ENCODE data around the gene GPA33.

GPA33 gene

GRCh38 chr1:167093846-167094516 lies 3.8 kb upstream of the GPA33 start, which contains the start of gene STYXL2:
STYXL2 (plus strand) TSS chr1:167094075; CDS start chr1:167094850, 775 bp downstream.
- no peak within 1 kb of the TSS for H3K4me3 ChIP-seq
- no peak within 1 kb of the TSS for H3K27ac ChIP-seq

GRCh38 chr1:167092653-167093052 lies 2.5 kb upstream of the GPA33 start:
- Histone ChIP-seq H3K4me3 (no peak overlapping the region), H3K27ac (no peak overlapping the region)

- H3K27ac ChIP-seq: peak overlapping the region in 8 of 21 experiments; percentile 11 to 79 (median 62)
These were observed 251 bp downstream of the GPA33 start for GRCh38 chr1:167089939-167090313.

GRCh38 chr1:167088746-167089417 lies 1.3 kb downstream of the GPA33 start:
- Histone ChIP-seq H3K27ac (no peak overlapping the region), H3K4me3 (no peak overlapping the region)

More at GRCh38 chr1:167089939-167090313, 251 bp downstream of the GPA33 start:
- no peak overlapping the region for H3K4me3 ChIP-seq

GRCh38 chr1:167086768-167087167 lies 3.4 kb downstream of the GPA33 start:
- no peak overlapping the region for H3K27ac ChIP-seq
- H3K4me3 ChIP-seq: no peak overlapping the region

DNA sequence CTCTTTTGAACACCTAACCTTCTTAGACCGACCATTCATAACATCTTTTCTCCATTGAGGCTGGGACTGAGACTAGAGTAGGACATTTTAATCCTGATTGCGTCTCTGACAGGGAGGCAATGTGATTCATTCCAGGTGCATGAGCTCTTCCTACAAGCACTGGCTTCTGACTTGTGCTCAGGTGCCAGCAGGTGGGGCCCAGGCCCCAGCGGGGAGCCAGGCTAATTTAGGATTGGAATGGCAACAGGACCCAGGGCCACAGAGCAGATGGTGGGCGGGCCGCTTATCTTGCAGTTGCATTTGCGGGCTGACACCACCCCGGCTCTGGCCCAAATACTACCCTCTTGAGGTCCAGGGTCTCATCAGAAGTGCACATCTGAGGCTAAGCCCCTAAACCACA lies 4.1 kb downstream of the GPA33 start:
- Histone ChIP-seq H3K27ac (no peak overlapping the region), H3K4me3 (no peak overlapping the region)

DNA sequence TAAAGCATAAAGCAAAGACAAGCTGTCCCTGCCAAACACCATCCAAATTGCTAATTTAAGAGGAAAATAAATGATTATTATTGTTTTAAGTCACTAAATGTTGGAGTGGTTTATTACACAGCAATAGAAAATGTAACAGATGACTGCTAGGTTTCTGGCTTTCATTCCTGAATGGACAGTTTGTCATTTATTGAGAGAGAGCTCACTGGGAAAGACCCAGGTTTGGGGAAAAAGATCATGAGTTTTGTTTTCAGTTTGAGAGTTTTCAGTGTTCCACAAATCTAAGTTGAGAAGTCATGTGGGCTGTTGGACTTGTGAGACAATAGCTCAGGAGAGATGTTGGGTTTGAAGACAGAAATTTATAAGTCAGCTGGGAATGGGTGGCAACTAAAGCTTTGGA lies 5.4 kb downstream of the GPA33 start:
- no peak overlapping the region for H3K4me3 ChIP-seq
- H3K27ac ChIP-seq: no peak overlapping the region

DNA sequence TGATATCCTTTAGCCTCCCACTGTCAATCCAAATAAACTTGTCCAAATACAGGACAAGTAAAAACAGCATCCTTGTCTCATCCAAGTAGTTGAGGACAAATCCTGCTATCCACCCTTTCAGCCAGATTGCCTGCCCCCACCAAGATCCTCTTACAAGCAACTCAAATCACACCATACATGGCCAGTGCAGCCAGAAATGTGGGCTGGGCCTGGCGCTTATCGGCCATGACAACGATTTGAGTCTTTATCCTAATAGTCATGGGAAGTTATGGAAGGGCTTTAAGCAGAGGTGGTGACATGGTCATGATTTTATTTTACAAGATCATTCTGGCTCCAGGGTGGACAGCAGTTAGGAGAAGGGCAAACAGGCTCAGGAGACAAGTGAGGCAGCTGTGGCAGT lies 6.3 kb downstream of the GPA33 start:
- Histone ChIP-seq H3K4me3 (no peak overlapping the region), H3K27ac (no peak overlapping the region)

DNA sequence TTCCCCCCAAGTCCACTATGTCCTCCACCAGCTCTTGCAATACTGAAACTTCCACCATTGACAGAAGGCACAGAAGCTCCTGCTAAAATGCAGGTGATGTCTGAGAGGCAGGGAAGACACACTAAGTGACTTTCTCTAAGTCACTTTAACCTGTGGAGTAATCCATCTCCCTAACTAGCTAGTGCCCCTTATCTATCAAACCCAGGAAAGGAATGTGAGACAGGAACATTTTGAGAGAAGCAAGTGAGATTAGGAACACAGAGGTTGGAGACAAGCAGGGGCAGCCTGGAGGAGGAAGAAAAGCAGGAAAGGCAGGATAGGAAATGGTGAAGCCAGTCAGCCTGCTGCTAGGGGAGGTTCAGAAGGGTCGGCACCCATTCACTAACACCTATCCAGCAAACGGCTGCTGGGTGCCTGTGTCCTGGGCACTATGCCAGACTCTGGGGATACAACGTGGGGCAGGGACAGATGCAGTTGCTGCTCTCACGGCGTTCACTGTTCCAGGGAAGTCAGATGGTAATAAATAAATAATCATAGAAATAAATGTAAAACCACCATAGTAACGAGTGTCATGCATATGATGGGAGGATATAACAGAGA lies 7.0 kb downstream of the GPA33 start:
- Histone ChIP-seq H3K27ac (no peak overlapping the region), H3K4me3 (no peak overlapping the region)

DNA sequence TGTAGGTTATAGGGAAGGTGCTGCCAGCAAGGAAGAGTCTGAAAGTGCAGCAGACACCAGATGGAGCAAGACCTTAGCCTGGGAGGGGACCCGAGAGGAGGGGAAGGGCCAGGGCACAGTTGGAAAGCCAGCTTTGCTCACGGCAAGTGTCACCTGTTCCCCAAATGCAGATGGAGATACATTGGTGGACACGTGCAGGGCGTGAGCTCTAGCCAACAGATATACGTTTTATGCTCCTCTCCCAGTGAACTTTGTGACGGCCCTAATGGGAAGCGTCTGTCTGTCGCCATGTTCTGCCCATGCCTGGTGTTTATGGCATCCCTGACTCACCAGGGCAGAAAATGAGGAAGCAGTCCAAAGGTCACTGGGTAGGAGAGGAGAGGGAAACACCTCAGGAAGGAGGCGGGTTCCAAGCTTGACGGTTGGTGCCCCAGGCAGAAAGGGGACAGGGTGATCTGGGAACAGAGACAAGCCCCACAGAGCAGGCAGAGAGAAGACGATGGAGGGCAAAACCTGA lies 7.6 kb downstream of the GPA33 start:
- H3K27ac ChIP-seq: no peak overlapping the region
- no peak overlapping the region for H3K4me3 ChIP-seq

- Histone ChIP-seq H3K4me3 (no peak overlapping the region), H3K27ac (no peak overlapping the region)
These were observed 8.5 kb downstream of the GPA33 start for GRCh38 chr1:167081594-167082156.

DNA sequence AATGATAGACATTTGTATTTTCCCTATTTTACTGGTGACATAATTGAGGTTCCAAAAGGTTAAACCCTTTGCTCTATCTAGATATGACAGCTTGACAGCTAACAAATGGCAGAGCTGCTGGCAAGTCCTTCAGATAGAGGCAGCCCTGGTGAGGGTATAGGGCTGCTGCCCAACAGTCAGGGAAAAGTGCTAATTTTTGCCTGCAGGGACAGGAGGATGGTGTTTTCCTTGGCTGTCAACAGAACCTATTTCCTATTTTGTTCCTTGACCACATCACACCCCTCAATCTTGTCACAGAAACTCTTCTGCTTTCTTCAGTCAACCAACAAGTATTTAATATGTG lies 12.3 kb downstream of the GPA33 start:
- no peak overlapping the region for H3K27ac ChIP-seq
- H3K4me3 ChIP-seq: no peak overlapping the region

DNA sequence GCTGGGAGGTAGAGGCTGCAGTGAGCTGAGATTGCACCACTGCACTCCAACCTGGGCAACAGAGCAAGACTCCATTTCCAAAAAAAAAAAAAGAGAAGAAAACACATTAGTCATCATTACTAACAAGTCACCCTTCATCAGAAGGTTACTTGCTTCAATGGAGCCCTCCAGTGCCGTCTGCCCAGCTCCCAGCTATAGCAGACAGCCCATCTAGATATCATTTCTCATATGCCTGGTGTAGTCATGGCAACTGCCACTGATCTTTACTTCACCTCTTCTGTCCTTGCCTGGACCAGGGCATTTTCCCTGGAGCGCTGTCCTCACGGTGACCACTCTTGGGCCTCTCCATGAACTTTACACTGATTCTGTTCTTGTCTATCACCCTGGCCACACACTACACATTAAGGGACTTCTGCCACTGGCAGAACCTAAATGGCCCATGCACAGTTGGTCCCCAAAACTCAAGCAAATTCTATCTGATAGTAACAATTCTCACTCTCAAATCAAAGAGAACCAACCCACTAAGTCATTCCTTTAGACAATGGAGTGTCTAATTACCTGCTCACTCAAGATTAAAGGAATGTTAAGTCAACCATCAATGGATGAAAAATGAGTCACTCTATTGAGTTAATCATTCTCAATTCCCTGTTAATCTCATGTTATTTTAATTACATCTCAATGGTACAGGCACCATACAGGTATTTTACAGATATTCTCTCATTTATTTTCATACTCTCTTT lies 12.9 kb downstream of the GPA33 start:
- no peak overlapping the region for H3K27ac ChIP-seq
- H3K4me3 ChIP-seq: no peak overlapping the region

GRCh38 chr1:167076136-167076710 lies 14.0 kb downstream of the GPA33 start:
- H3K4me3 ChIP-seq: no peak overlapping the region

DNA sequence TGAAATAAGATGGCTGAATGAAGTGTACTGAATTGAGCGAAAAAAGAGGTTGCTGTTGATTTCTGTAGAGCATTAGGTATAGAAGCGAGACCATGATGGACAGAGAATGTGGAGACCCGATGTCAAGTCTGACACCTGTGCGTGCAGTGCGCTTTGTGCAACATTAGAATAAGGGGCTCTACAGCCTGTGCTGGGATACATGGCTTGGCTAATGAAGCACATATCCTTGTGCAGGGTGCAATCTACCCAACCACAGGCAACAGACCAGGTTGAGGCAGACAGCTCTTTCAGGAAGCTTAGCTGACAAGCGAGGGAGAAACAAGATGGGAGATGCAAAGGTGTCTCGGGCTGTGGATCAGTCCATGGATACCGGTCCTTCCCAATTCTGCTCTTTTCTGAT lies 18.9 kb downstream of the GPA33 start:
- Histone ChIP-seq H3K27ac (no peak overlapping the region), H3K4me3 (no peak overlapping the region)

More at GRCh38 chr1:167076136-167076710, 14.0 kb downstream of the GPA33 start:
- no peak overlapping the region for H3K27ac ChIP-seq

DNA sequence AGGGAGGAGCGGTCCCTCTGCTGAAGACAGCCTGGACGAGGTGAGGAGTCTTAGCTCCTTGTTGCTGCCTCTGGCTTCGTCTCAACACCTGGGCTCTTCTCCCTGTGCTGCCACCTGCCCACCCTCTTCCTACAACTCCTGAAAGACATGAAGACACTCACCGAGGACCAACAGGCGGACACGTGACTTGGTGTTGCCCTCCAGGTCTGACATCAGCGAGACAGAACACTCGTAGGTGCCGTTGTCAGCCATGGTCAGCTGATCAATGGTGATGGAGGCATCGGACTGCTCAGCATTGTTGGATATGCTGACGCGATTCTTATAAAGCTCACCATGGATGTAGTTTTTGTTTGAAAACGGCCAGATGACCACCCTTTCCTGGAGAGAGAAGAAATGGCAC lies 21.4 kb downstream of the GPA33 start:
- Histone ChIP-seq H3K4me3 (no peak overlapping the region), H3K27ac (no peak overlapping the region)

DNA sequence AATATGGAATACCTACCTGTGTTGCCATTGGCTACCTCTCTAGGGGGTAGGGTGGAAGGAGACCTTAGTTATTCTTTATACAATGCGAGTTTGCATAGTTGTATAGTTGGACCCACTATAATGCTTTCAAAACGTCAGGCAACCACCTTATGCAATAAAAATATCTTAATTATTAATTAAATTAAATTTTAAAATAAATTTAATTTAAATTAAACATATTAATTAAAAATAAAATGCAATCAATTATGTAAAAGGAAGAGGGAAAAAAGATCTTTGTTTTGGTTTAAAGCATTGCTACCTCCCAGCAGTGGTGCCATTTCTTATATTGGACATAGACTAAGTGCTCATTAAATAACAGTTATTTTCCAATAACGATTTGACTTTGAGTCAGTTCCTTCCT lies 22.3 kb downstream of the GPA33 start:
- Histone ChIP-seq H3K4me3 (no peak overlapping the region), H3K27ac (no peak overlapping the region)

- no peak overlapping the region for H3K4me3 ChIP-seq
These were observed 23.6 kb downstream of the GPA33 start for GRCh38 chr1:167066333-167067122.

DNA sequence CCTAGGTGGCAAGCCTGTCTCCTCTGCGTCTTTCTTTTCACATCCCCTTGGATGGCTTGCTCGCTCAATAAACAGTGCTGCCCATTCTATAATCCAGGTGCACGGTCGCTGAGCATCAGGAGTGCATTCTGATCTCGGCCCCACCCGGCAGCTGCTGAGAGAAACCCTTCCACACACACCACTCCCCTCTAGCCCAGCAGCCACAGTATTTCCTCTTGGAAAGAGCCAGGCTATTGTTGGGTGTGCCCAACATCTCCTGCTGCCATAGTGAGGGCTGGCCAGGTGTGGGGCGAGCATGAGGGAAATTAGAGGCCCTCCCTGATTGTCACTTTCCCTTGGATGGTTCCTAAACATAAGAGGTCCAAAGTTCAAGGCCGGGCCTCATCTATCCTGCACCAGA lies 24.7 kb downstream of the GPA33 start:
- no peak overlapping the region for H3K27ac ChIP-seq

More at GRCh38 chr1:167066333-167067122, 23.6 kb downstream of the GPA33 start:
- peak overlapping the region in 1 of 21 experiments; percentile 38 for H3K27ac ChIP-seq

More for the DNA sequence above, 24.7 kb downstream of the GPA33 start:
- H3K4me3 ChIP-seq: no peak overlapping the region

Measured in skin epidermis (tissue), 12 donors.